SH-SY5Y (cell line): ENCODE data around the gene TMEM200C.

Experiments used
- GATA2 ChIP-seq: IDR thresholded peaks from 2 replicates; pipeline ENCODE4 v1.6.1; 2011; ENCODE audit warnings: mild to moderate bottlenecking, low read depth, low read length
- GATA3 ChIP-seq: IDR thresholded peaks from 2 replicates; pipeline ENCODE4 v1.6.1; 2011; ENCODE audit warnings: low read depth, mild to moderate bottlenecking, low read length, moderate library complexity

- TF ChIP-seq GATA2: no peak
- TF ChIP-seq GATA3: no peak
These were observed 786 bp upstream of the TMEM200C start for GRCh38 chr18:5895876-5896740.
